Measurements from ENCODE around the gene RAD9A.
A peak's percentile ranks its signal among the peaks of the same experiment; 100 is the strongest.

Gene RAD9A

DNA sequence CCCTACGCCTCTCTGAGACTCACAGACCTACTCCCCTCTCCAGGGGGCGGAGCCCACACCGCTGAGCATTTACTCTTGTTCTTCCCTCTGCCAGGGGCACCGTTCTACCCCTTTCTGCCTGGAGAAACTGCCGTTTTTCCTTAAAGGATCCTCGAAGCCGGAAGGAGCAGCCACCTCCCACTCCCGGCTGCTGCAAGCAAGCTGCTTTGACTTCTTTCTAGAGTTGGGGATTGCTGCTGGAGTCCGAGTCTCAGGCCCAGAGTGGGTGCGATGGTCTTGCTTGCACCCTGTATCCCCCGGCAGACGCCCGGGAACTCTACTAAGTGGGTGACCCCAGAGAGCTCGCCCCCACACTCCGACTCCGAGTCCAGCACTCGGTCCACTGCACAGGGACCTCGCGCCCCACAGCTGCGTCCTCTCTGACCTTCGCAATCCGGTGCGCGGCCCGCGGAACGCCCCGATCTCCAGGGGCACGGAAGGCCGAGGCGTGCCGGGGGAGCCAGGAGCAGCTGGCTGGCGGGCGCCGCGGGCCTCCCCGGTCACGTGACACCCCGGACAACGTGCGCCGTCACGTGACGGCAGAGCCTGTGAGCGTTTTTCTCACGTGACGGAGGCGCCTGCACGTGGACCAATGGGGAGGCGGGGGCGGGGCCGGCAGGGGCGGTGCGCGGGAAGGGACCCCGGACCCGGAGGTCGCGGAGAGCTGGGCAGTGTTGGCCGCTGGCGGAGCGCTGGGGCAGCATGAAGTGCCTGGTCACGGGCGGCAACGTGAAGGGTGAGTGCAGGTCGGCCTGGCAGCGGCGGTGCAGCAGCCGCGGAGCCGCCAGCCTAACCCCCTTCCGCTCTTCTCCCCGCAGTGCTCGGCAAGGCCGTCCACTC lies at the start of gene RAD9A:
Gene RAD9A (plus strand): TSS at position 683 of the 879 bp plus-strand sequence. CDS start 59 bp downstream, at position 742.
- DNase-seq (ENCODE audit: low read depth): peak; percentile 90

DNA sequence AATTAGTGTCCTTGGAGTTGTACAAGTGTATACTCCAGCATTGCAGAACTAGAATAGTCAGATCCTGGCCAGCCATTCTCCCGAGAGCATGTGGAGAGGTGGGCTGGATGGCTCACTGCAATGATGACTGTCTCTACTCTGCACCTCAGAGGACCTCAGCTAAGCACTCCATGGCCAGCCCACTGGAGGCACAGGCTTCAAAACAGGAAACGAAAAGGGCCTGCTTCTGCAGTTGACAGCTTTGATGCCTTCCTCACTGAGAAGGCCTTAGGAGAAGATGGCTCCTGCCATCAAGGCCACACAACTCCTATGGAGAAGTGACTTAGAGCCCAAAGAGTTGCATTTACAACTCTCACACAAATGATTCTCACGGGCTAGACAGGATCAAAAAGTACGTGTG lies 47.5 kb upstream of the RAD9A start:
- no peak for DNase-seq (ENCODE audit: low read depth)

DNA sequence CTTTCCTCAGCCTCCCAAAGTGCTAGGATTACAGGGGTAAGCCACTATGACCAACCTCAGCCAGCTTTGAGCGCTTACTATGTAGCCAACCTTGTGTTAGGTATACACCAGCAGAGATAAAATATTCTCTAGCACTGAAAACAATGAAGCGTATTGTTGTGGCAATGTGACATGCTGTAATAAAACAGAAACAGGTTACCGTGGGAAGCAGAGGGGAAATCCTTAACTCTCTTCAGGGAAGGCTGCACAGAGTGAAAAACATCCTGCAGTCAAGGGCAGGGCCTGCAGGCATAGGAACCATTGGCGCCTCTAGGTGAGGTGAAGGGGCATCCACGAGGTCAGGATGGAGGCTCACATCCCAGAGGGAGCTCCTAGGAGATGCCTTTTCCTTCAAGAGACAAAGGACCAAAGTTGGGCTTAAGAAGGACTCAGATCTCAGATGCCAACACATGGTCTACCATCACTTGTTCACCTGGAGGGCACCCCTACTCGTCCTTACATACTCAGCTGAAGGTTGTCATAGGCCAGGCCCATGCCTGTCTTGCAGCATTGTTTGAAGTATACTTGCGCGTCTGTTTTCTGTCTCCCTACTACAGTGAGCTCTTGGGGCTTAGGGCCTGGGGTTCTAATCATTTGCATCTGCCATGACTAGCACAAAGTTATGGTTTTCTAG lies 46.4 kb upstream of the RAD9A start:
- no peak for DNase-seq (ENCODE audit: low read depth)

DNA sequence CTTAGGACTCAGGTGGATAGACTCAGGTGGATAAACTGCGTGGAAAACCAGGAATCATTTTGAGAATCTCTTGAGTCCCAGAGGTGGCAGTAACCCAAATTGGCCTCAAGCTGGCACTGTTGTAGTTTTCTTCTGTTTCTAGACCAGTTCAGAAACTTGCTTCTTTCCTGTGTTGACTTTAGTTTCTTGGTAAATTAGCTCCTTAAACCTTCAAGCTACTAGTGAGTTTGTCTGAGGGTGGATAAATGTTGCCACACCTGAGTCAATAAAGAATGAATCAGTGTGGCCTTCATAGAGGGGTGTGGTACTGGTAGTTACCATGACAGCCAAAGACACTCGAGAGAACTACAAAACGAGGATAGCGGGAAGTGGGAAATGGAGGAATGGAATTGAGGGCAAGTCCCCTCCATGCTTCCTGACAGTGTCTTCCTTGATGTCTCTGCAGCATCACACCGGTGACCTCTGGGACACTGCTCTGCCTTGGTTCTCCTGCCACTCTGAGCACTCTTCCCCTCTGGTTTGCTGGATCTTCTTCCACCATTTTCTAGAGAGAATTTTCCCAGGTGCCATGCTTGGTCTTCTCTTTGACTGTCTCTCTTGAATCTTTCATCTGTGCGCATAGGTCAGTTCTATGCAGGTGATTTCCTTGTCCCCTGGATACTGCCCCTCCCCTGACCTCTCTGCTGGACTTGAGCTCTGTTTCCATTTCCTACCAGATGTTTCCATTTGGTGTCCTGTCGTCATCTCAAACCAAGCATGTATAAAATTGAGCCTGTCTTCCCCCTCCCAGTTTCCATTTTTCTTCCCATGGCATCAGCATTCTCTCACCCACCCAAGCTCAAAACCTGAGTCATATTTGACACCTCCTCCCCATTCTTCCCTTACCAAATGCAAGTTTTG lies 45.6 kb upstream of the RAD9A start:
- peak; percentile 73 for DNase-seq (ENCODE audit: low read depth)

DNA sequence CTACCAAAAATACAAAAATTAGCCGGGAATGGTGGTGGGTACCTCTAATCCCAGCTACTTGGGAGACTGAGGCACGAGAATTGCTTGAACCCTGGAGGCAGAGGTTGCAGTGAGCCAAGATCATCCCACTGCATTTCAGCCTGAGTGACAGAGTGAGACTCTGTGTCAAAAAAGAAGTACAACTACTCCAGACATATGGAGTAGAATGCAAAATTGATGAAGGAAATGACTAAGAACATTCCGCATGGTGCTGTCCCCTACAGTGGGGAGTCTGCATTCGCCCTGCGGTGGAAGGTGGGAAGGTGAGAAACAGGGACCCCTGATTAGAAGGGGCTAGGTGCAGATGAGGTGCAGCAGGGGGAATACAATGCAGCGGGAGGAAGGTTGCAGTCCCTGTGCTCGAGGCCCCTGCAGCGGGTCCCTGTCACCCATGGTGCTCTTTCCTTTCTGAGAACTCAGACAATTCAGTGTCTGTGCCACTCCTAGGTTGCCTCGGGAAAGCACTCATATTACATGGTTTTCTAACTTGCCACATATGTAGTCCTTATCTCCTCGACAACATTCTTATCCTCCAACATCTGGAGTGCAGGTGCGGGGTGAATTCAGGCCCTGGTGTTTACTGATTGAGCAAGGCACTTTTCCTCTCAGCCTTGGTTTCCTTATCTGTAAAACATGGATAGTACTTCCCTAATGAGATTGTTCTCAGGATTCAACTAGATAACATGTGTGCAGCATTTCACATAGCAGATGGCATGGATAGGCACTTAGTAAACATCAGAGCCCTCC lies 43.6 kb upstream of the RAD9A start:
- DNase-seq (ENCODE audit: low read depth): no peak

DNA sequence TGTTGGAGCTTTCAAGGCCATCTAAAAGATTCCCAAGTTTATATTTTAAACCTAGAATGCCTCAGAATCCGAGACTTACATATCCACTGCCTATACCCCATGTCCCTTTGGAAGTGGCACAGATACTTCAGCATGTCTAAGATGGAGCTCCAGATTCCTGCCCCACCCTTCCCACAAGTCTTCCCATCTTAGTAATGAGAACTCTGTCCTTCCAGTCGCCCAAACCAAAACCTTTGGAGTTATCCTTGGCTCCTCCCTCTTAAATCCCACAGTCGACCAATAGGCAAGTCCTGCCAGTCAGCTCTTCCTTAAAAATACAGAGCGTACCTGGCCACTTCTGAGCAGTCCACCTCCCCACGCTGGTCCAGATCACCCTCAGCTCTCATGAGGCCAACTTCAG lies 42.8 kb upstream of the RAD9A start:
- DNase-seq (ENCODE audit: low read depth): no peak

DNA sequence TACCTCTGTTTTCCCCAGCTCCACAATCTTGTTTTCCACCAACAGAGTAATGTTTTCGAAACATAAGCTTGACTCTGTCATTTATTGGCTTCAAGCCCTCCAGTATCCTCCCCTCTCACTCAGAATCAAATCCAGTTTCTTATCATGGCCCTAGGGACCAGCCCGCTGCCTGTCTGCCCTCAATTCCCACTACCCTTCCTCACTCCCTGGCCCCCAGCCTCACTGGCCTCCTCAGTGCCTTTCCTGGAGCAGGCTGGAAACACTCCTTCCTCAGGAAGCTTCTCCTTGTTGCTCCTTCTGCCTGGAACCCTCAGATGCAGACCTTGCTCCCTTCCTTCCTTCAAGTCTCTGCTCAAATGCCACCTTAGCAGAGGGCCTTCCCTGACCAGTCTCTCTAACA lies 42.3 kb upstream of the RAD9A start:
- DNase-seq (ENCODE audit: low read depth): no peak

DNA sequence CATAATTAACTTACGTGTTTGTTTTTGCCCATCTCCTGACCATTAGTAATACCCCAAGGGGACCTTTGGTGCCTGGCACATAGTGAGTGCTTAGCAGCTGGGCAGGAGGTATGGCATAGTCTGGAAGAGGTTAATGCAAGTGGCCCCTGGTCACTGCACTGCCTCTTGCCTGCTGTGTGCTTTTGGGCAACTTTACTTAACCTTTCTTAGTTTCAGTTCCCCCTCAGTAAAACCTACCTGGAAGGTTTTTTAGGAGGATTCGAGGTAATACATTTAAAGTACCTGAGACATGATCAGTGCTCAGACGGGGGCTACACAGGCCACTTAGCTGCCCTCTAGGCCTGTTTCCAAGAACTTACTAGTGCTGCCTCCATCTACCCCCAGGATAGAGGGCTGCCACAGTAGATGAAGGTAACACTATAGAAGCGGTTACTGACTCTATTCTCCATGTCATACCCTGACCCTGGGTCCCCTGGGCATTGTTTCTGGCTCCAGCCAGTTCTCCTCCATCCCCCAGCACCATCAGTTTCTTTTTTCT lies 41.8 kb upstream of the RAD9A start:
- no peak for DNase-seq (ENCODE audit: low read depth)

DNA sequence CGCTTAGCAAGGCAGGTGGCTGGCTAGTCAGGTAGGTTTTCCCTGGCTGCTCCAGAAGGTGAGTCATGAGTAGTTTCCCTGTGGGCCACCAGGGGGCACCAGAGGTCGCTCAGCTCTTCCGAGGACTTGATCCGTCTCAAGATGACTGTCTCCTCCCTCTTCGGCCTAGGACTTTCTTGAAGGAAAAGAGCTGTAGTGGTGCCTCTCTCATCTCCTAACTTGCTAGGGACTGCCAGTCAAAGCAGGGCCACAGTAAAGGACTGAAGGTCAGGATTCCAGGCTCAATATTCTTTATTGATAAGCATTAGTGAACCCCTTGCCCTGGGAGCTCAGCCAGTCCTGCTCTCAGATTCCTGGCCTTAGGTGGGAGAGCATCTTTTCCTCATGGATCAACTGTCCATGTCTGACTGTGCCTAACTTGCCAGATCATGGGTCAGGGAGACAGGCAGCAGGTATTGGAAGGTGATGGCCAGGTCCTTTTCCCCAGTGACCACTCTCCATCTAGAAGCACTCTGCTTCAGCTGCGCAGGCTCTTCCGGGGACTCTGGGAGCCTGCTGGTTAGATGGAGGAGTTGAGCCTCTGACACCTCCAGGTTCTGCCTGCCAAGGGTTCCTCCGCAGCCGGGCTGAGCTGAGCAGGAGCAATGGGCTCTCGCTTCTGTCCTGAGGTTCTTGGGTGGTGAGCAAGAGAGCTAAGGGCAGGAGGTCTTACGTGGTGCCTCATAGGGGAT lies 40.3 kb upstream of the RAD9A start:
- peak; percentile 69 for DNase-seq (ENCODE audit: low read depth)

DNA sequence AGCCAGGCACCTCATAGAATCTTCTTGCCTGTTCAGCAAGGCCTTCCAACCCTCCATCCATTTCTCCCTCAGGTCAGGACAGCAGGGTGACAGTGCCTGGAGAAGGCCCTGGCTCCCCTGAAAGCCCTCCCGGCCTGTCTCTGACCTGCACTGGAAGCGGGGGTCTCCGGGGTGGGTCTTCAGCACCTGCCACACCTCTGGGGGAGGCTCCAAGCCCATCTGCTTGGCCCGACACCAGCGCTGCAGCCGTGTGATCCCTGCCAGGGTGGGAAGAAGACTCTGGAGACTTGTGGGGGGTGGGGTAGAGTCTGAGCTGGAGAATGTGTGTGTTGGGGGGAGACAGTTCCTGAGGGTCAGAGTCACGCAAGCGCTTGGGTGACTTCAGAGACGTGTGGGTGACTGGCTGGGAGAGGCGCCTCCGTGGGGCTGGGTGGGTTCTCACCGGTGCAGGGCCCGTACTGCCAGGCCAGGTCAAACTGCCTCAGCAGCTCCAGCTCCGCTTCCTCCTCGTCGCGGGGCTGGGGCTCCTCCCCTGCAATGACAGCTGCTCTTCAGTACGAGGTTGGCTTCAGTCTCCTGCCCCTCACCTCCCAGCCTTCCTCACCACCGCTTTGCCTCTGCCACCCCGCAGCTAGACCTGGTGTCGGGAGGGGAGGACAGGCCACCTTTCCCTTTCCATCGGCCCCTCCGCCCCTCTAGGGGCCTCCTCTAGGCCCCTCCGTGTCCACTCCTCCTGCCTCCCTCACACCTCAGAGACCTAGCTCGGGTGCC lies 39.1 kb upstream of the RAD9A start:
- no peak for DNase-seq (ENCODE audit: low read depth)

DNA sequence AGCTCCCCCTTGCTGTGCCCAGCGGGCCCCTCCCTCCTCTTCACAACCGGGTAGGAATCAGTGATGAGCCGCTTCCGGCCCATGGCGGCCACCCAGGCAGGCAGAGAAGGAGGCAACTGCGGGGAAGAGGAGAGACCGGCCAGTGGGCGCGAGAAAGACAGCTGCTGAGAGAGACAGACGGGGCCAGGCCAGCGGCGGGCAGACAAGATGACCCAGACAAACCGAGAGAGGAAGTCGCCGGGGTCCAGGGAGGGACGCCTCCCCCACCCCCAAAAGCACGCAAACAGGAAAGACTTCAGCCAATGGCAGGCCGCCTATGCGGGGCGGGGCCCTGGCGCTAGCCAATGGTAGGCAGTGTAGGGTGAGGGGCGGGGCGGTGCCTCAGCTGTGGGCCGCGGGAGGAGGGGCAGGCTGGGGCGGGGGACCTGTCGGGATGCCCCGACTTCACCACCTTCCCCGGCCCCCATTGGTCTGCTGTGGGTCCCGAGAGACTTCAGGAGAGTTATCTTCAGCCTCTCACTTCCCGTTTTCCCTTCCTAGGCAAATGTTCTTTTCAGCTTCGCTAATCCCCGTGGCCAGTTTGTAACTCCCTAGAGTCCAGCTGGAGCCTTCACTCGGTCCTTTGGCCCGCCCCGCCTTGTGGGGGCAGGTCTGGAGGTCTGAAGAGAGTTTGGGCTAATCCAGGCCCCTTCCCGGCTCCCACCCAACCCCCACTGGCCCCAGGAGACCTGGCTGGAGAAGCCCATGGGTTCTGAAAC lies 38.3 kb upstream of the RAD9A start, which contains the start of gene POLD4:
Gene POLD4 (minus strand): TSS at position 230 of the 758 bp plus-strand sequence. CDS start 147 bp downstream, at position 83.
- DNase-seq (ENCODE audit: low read depth): peak; percentile 96

DNA sequence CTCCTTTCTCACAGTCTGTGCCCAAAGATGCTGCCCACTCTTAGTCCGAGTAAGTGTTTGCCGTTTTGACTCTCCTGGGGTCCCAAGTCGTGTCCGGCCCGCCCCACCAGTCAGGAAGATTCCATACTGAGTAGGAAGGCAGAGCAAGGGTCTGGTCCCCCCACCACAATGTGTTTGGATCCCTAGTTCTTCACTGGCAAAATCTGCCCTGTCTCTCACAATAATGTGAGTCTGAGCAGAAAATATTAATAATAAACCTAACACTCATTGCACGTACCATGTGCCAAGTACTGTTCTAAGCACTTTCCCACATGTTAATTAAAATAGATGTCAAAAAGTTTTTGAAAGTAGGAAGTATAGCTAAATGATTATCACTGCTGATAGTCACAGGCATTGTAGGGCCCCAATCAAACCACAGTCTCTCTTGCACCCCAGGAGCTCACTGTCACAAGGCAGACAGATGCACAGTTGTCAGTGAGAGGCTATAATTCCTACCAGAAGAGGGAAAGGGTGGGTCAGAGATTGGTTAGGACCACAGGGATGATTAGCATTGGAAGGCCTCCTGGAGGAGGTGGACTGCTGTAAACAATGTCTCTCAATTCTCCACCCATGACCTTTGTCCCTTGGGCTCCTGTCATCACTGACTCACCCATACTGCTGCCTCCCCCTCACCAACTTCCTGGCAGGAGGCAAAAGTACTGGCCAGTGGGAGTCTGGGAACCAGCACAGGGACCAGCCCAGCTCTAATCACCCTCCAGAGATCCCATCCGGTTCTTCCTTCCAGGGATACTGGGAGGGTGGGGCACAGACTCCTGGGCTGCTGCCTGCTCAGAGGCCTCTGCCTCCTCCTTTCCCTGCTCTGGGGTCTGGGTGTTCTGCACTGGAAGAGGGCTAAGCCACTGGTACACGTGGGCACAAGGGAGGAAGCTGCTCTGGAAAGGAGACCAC lies 37.4 kb upstream of the RAD9A start:
- DNase-seq (ENCODE audit: low read depth): peak; percentile 90

DNA sequence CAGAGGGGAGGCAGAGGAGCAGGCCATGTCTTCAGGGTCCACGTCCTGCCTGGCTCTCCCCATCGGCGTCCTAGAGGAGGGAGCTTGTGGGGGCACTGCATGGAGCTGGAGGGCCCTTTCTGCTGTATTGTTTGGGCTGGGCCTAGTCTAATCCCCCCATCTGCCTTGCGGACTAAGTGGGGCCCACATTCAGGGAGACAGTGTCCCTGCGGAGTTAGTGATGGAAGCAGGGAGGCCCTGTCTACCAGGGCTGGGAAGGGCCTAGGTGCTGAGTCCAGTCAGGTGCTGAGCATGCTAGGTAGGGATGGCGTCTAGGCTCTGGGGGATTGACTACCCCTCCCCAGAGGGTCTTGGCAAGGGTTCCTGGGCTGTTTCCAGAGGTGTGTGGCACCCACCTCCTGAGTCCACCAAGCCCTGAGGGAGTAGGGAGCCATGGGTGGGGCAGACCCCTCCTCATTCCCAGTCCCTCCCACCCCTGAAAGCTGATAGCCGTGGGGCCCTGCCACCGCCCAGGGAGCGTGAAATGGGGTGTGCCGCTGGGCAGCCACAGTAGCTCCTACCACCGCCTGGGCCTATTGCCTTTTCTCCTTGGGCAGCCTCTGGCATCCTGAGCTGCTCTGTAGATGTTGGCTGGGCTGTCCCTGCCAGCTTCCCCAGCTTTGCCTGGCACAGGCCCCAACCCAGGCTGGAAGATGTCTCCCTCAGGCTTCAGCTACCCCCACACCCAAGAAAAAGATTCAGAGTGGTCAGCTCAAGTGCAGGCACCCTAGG lies 36.6 kb upstream of the RAD9A start:
- DNase-seq (ENCODE audit: low read depth): no peak

DNA sequence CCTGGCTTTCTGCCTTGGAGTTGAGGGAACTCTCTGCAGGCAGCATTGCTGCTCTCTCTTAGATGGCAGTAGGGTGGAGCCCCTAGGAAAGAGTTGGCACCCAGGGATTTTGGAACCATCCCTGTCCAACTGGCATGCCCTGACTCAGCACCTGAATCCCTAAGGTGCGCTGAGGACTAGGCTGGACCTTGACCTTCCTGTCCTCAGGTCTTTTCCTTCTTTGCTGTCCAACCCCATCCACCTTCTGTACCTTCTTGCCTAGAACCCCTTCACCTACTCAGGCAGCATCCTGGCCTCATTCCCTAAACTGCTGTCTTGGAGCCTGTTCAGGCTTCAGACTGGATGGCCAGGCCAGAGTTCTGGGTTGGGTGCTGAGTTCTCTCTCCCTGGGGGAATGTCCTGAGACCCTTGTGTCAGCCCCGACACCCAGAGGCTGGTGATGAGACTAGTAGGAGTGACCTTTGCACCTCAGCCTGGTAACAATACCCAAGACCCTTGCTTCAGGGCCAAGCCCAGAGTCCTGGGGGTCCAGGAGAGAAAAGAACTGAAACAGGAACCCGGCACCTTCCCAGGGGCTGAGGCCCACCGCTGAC lies 35.9 kb upstream of the RAD9A start:
- DNase-seq (ENCODE audit: low read depth): no peak

DNA sequence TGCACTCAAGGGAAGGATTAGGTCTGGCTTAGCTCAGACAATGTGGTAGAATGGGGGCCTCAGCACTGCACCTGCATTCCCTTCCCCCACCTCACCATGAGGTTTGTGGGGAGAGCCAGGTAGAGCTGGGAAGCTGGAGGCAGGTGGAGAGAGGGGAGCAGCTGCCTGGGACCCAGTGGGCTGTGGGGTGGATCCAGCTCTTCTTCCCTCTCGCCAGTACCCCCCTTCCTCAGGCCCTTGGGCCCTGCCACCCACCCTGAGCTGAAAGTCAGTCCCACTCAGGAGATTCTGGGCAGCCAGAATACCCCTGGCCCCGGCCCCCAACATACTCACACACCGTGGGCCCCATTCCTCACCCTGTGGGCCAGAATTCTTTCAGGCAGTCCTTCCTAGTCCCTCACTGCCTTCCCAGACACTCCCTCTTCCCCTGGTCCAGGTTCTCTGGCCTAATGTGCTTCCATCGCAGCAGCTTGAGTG lies 35.4 kb upstream of the RAD9A start:
- no peak for DNase-seq (ENCODE audit: low read depth)

DNA sequence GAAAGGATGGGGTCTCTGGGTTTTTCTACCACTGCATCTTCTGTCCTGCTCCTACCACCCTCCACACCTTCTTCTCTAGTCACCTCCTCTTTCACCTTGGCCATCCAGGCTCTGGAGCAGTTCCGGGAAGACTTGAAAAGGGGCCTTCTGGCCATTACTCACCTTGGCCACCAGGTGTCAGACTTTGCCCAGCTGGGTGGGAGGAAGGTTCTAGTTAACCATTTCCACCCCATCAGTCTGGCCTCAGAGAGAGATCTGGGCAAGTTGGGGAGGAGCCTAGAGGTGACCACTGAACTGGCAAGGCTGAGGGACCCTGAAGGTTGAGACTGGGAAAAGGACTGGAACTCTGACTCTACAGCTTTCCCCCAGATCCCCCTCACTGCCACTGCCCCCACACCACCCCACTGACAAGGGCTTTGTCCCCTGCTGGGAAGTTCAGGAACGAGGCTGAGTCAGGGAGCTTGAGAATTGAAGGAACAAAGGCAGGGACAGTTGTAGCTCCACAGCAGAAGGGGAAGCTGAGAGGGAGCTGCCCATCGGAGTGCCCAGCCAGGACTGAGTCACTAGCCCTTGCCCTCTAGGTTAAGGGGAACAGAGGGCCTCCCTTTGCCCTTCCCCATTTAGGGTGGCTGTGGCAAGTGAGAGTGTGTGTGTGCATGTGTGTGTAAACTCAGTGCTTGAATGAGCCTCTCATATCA lies 34.8 kb upstream of the RAD9A start:
- DNase-seq (ENCODE audit: low read depth): peak; percentile 64
